NCI-H524 treated with DMSO at 0.1 percent for 48 hours (cell line): ENCODE measurements around the gene RCAN3.
"Not testable (repeated sequence)": the region's sequence is repeated elsewhere in the genome, so short reads cannot be mapped to it uniquely, and the experiment has no call there.

Experiments
- DNase-seq: peaks from one replicate; lab custom pipeline; 2025; lab: John Stamatoyannopoulos, UW

Gene RCAN3

DNA sequence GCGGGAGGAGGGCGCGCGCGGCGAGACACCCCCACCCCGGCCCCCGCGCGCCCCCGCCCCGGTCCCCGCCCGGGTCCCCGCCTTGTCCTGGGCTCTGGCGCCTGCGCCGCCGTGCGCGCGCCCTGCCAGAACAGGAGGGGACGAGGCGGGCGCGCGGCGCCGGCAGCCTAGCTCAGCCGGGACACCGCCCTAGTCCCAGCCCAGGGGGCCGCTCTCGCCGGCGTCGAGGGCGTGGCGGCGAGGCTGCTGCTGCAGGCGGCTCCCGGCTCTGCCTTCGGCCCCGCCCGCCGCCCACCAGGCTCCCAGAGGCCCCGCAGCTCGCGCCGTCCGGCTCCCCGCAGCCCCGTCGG is at the start of gene RCAN3:
Gene RCAN3 (plus strand): TSS at position 128 of the 350 bp plus-strand sequence. CDS start 11,537 bp downstream, outside the sequence.
- DNase-seq: peak; percentile 41

- no peak for DNase-seq
These were observed 49.6 kb upstream of the RCAN3 start for GRCh38 chr1:24452922-24453485.

DNA sequence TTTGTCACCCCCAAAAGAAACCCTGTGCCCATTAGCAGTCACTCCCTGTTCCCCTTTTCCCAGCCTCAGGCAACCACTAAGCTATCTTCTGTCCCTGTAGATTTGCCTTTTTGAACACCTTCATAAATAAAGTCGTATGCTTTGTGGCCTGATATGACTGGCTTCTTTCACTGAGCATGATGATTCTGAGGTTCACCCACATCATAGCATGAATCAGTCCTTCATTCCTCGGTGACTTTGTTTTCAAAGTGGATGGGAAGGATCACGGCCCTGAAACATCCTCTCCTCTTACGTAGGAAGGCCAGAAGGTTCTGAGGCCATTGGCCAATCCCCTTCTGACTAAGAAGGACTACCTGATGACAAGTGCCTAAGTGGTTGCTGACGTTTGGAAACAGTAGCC is 48.0 kb upstream of the RCAN3 start:
- no peak for DNase-seq

- DNase-seq: no peak
These were observed 47.4 kb upstream of the RCAN3 start for GRCh38 chr1:24455272-24455671.

DNA sequence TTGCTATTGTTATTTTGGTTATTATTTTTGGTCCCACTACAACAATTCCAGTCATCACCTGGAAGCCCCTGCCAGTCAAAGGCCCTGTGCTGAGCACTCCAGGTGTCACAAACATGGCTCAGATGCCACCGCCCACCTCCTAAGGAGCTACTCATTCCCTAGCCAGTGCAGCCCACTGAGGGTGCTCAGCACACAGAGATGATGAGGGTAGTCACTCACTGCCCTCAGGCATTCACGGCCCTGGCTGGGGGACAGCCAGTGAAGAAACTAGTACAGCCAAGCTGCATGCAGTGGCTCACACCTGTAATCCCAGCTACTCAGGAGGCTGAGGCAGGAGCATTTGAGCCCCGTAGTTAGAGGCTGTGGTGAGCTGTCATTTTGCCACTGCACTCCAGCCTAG is 44.8 kb upstream of the RCAN3 start:
- no peak for DNase-seq

- no peak for DNase-seq
These were observed 42.9 kb upstream of the RCAN3 start for GRCh38 chr1:24459551-24460266.

DNA sequence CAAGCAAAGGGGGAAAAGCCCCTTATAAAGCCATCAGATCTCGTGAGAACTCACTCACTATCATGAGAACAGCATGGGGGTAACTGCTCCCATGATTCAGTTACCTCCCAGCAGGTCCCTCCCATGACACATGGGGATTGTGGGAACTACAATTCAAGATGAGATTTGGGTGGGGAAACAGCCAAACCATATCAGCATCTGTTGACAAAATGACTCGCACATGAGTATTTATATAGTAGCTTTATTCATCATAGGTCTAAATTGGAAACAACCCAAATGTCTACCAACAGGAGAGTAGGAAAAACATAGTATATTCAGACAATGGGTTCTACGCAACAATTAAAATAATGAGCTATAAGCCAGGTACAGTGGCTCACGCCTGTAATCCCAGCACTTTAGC is 40.5 kb upstream of the RCAN3 start:
- not testable (repeated sequence) for DNase-seq

- no peak for DNase-seq
These were observed 38.6 kb upstream of the RCAN3 start for GRCh38 chr1:24463776-24464735.

DNA sequence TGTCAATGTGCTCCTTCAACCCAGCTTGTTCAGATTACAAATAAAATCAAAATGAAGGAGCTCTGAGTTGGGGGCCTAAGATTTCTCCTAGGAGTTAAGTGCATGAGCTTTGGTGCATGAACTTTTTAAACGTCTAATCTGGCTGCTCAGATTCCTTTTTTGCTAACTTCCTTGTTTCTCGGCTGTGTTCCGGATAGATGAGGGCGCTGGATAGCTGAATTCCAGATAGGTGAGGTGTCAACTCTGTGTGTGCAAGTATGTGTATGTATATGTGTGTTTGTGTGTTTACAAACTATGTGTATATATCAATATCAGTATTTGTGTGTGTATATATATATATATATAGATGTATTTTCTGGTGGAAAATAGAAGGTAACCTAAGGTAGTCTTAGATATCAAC is 37.5 kb upstream of the RCAN3 start:
- DNase-seq: no peak

DNA sequence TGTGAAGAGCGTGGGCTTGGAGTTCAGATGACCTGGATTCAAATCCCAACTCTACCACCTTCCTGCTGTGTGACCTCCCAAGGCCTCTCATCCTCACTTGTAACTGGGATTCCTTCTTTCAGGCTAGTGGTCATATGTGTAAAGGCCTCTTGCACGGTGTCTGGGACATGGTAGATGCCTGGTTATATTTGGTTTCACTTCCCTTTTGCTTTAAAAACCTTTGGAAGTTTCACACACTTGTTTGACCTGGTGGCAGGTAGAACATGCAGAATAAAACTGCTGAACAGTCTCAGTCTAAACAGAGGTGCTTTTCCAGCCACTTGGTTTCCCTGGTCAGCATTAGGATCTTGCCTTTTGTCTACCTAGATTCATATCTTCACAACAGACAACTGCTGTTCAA is 37.0 kb upstream of the RCAN3 start:
- DNase-seq: no peak

- no peak for DNase-seq
These were observed 33.8 kb upstream of the RCAN3 start for GRCh38 chr1:24468685-24469316.

- no peak for DNase-seq
These were observed 32.0 kb upstream of the RCAN3 start for GRCh38 chr1:24470592-24470991.

GRCh38 chr1:24472527-24473251 is 29.9 kb upstream of the RCAN3 start:
- no peak for DNase-seq

- no peak for DNase-seq
These were observed 28.4 kb upstream of the RCAN3 start for GRCh38 chr1:24474193-24474592.

DNA sequence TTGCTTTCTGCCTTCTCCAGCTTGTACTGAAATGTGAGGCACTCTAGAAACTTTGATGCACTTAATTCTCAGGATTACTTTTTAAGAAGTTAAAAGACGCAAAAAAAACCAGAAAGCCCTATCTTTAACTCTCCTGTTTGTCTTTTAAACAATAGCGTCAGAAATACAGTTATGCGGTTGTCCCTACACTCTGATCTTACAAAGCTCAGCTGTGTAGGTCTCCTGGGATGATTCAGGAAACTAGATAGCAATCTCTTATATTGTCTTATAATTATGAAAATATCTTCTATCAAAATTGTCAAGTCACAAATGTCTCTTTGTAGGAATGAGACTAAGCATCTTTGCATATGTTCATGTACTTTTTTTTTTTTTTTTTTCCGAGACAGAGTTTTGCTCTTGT is 26.9 kb upstream of the RCAN3 start:
- no peak for DNase-seq

DNA sequence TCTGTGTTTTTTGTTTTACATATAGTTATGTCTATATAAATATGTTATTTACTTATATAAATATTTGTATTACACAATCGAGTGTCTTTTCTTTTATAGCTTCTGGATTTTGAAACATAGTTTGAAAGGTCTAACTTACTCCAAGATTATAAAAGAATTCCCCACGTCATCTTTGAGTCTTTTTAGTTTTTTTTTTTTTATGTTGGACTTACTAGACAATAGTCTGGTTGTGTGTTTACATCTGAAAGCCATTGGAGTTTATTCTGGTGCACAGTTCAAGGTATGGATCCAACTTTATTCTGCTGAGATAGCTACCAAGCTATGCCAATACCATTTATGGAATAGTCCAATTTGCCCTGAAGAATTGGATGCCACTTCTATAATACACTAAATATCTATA is 26.1 kb upstream of the RCAN3 start:
- DNase-seq: no peak

DNA sequence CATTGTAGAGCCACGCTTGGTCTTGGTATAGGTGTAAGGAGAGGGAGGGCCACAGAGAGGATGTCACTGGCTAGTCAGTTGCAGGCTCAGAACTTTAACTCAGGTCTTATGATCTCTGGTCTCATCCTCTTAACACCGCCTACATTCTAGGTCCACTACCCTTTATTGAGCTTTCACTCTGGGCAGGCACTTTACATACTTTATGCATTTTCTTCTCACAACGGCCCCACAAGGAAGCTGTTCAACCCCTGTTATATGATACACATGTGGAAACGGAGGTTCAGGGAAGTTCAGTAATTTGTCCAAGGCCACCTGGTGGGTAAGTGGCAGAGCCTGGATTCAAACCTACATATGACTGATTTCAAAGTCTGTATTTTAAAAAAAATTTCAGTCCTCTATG is 25.3 kb upstream of the RCAN3 start:
- no peak for DNase-seq

DNA sequence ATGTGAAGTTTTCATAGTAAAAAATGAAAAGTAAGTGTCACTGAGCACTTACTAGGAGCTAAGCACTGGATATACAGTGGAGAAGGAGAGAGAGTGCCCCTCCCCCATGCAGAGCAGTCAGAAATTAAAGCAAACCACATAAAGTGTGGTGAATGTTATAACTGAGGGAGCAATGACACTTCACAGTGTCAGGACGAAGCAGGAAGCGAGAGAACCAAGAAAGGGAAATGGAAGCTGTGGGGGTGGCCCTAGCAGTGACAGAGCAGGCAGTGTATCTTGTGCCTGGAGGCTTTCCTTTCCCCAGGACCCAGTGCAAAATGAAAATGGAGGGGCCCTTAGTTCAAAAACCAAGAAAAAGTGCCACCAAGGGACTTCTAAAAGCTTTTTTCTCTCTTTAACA is 21.5 kb upstream of the RCAN3 start:
- DNase-seq: no peak

GRCh38 chr1:24481843-24482610 is 20.6 kb upstream of the RCAN3 start:
- no peak for DNase-seq

DNA sequence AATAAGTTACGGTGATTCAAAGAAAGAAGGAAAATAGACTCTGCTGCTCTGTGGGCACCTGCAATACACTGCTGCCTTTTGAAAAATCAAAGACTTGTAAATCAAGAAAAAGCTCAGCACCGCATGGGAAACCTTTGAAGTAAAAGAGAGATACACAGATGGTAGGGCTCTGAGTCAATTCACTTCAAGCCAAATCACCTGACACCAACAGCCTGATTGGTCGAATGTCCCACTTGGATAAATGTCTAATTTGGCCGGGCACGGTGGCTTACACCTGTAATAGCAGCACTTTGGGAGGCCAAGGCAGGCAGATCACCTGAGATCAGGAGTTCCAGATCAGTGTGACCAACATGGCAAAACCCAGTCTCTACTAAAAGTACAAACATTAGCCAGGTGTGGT is 19.2 kb upstream of the RCAN3 start:
- no peak for DNase-seq

GRCh38 chr1:24484199-24484598 is 18.4 kb upstream of the RCAN3 start:
- no peak for DNase-seq
